Esophagus muscularis mucosa (tissue), 4 donors: ENCODE results near the gene TRAPPC10.

Experiments
- CTCF ChIP-seq, 3 experiments: fragments of 200-600 bp in 2 of 3; fragments of 450-650 bp in 1 of 3; sonication (generic) in 2 of 3; IDR thresholded peaks; one replicate each; pipeline ENCODE4 v1.5.1; 2017 to 2019; ENCODE audit warnings: antibody characterized with exemption in 3 of 3, mild to moderate bottlenecking in 2 of 3, moderate library complexity in 1 of 3
- EP300 ChIP-seq: sonication (generic); formaldehyde crosslinking; IDR thresholded peaks from one replicate; pipeline ENCODE4 v1.6.1; 2017; ENCODE audit warnings: antibody characterized with exemption
- POLR2A ChIP-seq: fragments of 450-650 bp; IDR thresholded peaks from one replicate; pipeline ENCODE4 v1.6.1; 2017; ENCODE audit warnings: antibody characterized with exemption, moderate library complexity, mild to moderate bottlenecking, low read depth
- POLR2AphosphoS5 ChIP-seq, 2 donors: sonication (generic); formaldehyde crosslinking; IDR thresholded peaks; one replicate each; pipeline ENCODE4 v1.6.1; 2017; ENCODE audit warnings: antibody characterized with exemption in 2 of 2

- no peak for TF ChIP-seq EP300
- no peak for TF ChIP-seq CTCF (IDR thresholded peaks at IDR 0.05)
- TF ChIP-seq POLR2AphosphoS5 (IDR thresholded peaks at IDR 0.05): no peak
- no peak for TF ChIP-seq POLR2A
These were observed 17.5 kb downstream of the TRAPPC10 start for GRCh38 chr21:44029460-44030087.
